Neural crest cell (in vitro differentiated cells): ENCODE data around the gene USP54. TPM values are rescaled to one million over a fixed set of nuclear protein-coding genes. Genes with fewer than 3 reads are reported as not detected.
A peak's percentile ranks its signal among the peaks of the same experiment; 100 is the strongest.
"Not testable (repeated sequence)": the region's sequence is repeated elsewhere in the genome, so short reads cannot be mapped to it uniquely, and the experiment has no call there.

Experiments used
- DNase-seq: peaks from one replicate; pipeline ENCODE4 v3.0.0; 2021; ENCODE audit warnings: low read depth, mixed read lengths, low spot score
- H3K27ac Mint-ChIP-seq: one replicate; pipeline ENCODE4 v1.8.0; 2021; ENCODE audit warnings: mild to moderate bottlenecking, mixed read lengths; ENCODE audit not compliant: unreplicated experiment
- H3K27me3 Mint-ChIP-seq: 2 replicates; pipeline ENCODE4 v1.8.0; 2021; ENCODE audit warnings: low read depth, mild to moderate bottlenecking, mixed read lengths
- H3K36me3 Mint-ChIP-seq: 2 replicates; pipeline ENCODE4 v1.8.0; 2021; ENCODE audit warnings: low read depth, mild to moderate bottlenecking, mixed read lengths
- H3K4me1 Mint-ChIP-seq: 2 replicates; pipeline ENCODE4 v1.8.0; 2021; ENCODE audit warnings: mixed read lengths
- H3K4me3 Mint-ChIP-seq: one replicate; pipeline ENCODE4 v1.8.0; 2021; ENCODE audit warnings: mild to moderate bottlenecking, mixed read lengths
- H3K9me3 Mint-ChIP-seq: 2 replicates; pipeline ENCODE4 v1.8.0; 2021; ENCODE audit warnings: mixed read lengths
- CTCF ChIP-seq: fragments of 200-600 bp; sonication (generic); conservative IDR thresholded peaks from 2 replicates; pipeline ENCODE4 v1.5.0; 2021; ENCODE audit warnings: antibody characterized with exemption, mild to moderate bottlenecking
- total RNA-seq: library from RNA; stranded (reverse); gene quantifications from 2 replicates; pipeline ENCODE4 v1.2.1, GENCODE V29; 2021

Gene USP54
- total RNA-seq, 1 donor from 2014 or later, result 64.8 TPM

- H3K27ac Mint-ChIP-seq, result no peak overlapping the region
- H3K36me3 Mint-ChIP-seq, result no peaks in the 10 kb centered on the region
- H3K9me3 Mint-ChIP-seq, result no peaks in the 10 kb centered on the region
- DNase-seq, result no peak
- H3K27me3 Mint-ChIP-seq, result no peaks in the 10 kb centered on the region
- H3K4me1 Mint-ChIP-seq, result peaks cover 31% of the 10 kb centered on the region
- no peak for TF ChIP-seq CTCF
- H3K4me3 Mint-ChIP-seq, result no peak overlapping the region
These were observed 37.3 kb upstream of the USP54 start for GRCh38 chr10:73628405-73628804.

GRCh38 chr10:73627300-73627699 is 36.2 kb upstream of the USP54 start:
- Mint-ChIP-seq H3K27ac (no peak overlapping the region), H3K9me3 (no peaks in the 10 kb centered on the region)

GRCh38 chr10:73625884-73626752 is 35.0 kb upstream of the USP54 start:
- Mint-ChIP-seq H3K4me1 (peaks cover 31% of the 10 kb centered on the region), H3K36me3 (no peaks in the 10 kb centered on the region), H3K4me3 (peak overlapping the region; percentile 96), H3K9me3 (no peaks in the 10 kb centered on the region), H3K27ac (peak overlapping the region; percentile 99), H3K27me3 (no peaks in the 10 kb centered on the region)
- TF ChIP-seq CTCF, result no peak
- DNase-seq, result peak; percentile 79

More at GRCh38 chr10:73627300-73627699, 36.2 kb upstream of the USP54 start:
- no peak for DNase-seq
- no peaks in the 10 kb centered on the region for H3K36me3 Mint-ChIP-seq
- peaks cover 31% of the 10 kb centered on the region for H3K4me1 Mint-ChIP-seq
- no peaks in the 10 kb centered on the region for H3K27me3 Mint-ChIP-seq
- TF ChIP-seq CTCF, result no peak
- H3K4me3 Mint-ChIP-seq, result peak overlapping the region; percentile 96

- TF ChIP-seq CTCF, result no peak
- Mint-ChIP-seq H3K36me3 (no peaks in the 10 kb centered on the region), H3K27me3 (no peaks in the 10 kb centered on the region), H3K4me3 (peak overlapping the region; percentile 96), H3K4me1 (peaks cover 31% of the 10 kb centered on the region), H3K9me3 (no peaks in the 10 kb centered on the region), H3K27ac (peak overlapping the region; percentile 99)
- DNase-seq, result peak; percentile 45
These were observed 34.1 kb upstream of the USP54 start for GRCh38 chr10:73625004-73625883.

- no peak overlapping the region for H3K27ac Mint-ChIP-seq
- no peak for TF ChIP-seq CTCF
- no peaks in the 10 kb centered on the region for H3K9me3 Mint-ChIP-seq
- H3K27me3 Mint-ChIP-seq, result no peaks in the 10 kb centered on the region
- H3K4me3 Mint-ChIP-seq, result peak overlapping the region; percentile 60
- no peak for DNase-seq
- peaks cover 31% of the 10 kb centered on the region for H3K4me1 Mint-ChIP-seq
- H3K36me3 Mint-ChIP-seq, result no peaks in the 10 kb centered on the region
These were observed 31.9 kb upstream of the USP54 start for GRCh38 chr10:73623056-73623455.

- H3K4me3 Mint-ChIP-seq, H3K36me3 Mint-ChIP-seq, H3K9me3 Mint-ChIP-seq, H3K27ac Mint-ChIP-seq, DNase-seq, H3K27me3 Mint-ChIP-seq: not testable (repeated sequence)
- H3K4me1 Mint-ChIP-seq, result peaks cover 15% of the 10 kb centered on the region
These were observed 29.8 kb upstream of the USP54 start for GRCh38 chr10:73620974-73621373.

- not testable (repeated sequence) for H3K9me3 Mint-ChIP-seq, H3K27ac Mint-ChIP-seq, H3K4me1 Mint-ChIP-seq, H3K36me3 Mint-ChIP-seq, H3K4me3 Mint-ChIP-seq, DNase-seq, H3K27me3 Mint-ChIP-seq
These were observed 26.0 kb upstream of the USP54 start for GRCh38 chr10:73617143-73617542.
